ENCODE data around the gene SUSD6.

DNA sequence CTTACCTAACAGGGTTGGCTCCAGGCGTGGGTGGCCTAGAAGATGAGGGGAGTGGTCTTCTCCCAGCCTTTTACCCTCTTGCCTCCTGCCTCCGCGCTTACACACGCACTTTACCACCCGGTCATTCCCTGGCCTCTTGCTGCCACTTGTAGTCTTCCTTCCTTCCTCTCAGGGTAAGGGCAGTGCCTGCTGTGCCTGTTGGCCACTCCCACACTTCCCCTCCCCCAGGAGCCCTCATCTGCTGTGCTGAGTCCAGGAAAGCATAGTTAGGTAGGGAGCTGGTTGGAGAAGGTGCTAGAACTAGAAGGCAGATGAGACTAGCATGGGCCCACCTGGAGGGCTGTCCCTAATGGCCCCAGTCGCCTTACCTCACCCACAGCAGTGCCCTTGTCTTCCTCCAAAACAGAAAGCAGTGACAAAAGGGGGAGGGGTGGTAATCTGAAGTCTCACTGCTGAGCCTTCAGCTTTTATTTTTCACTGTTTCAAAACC, 101.2 kb downstream of the SUSD6 start:
- TF ChIP-seq SUZ12 (IDR thresholded peaks at IDR 0.05; ENCODE audit: extremely low read depth, insufficient read depth, insufficient read length) = no peak
- no peak for TF ChIP-seq ZNF274 (IDR thresholded peaks at IDR 0.05; ENCODE audit: low read depth, low read length)

All from NT2/D1 (cell line).